HG03066 (cell line): ENCODE data around the gene CPEB4.

Experiments
- ATAC-seq: cut with Tn5 transposase; IDR thresholded peaks from one replicate; pipeline ENCODE4 v1.9.1; 2021; ENCODE audit warnings: low read depth; ENCODE audit not compliant: unreplicated experiment

The CPEB4 gene

GRCh38 chr5:173940269-173940668 is 52.1 kb downstream of the CPEB4 start:
- no peak for ATAC-seq

GRCh38 chr5:173941102-173941501 is 53.0 kb downstream of the CPEB4 start:
- ATAC-seq, result no peak

- ATAC-seq, result no peak
These were observed 53.7 kb downstream of the CPEB4 start for GRCh38 chr5:173941758-173942401.

GRCh38 chr5:173944511-173944910 is 56.4 kb downstream of the CPEB4 start:
- ATAC-seq, result no peak

- no peak for ATAC-seq
These were observed 57.0 kb downstream of the CPEB4 start for GRCh38 chr5:173945160-173945559.

- ATAC-seq, result no peak
These were observed 58.2 kb downstream of the CPEB4 start for GRCh38 chr5:173946323-173946722.

GRCh38 chr5:173950829-173951228 is 62.7 kb downstream of the CPEB4 start:
- ATAC-seq, result no peak

GRCh38 chr5:173953528-173954090 is 65.5 kb downstream of the CPEB4 start:
- ATAC-seq, result no peak

GRCh38 chr5:173954671-173955521 is 66.7 kb downstream of the CPEB4 start:
- ATAC-seq, result no peak

GRCh38 chr5:173960986-173961385 is 72.8 kb downstream of the CPEB4 start:
- ATAC-seq, result no peak

- ATAC-seq, result no peak
These were observed 73.3 kb downstream of the CPEB4 start for GRCh38 chr5:173961418-173961817.

GRCh38 chr5:173962436-173962972 is 74.4 kb downstream of the CPEB4 start:
- no peak for ATAC-seq

- ATAC-seq, result no peak
These were observed 75.2 kb downstream of the CPEB4 start for GRCh38 chr5:173963182-173963838.

- no peak for ATAC-seq
These were observed 75.8 kb downstream of the CPEB4 start for GRCh38 chr5:173963867-173964441.

- ATAC-seq, result no peak
These were observed 76.4 kb downstream of the CPEB4 start for GRCh38 chr5:173964506-173964905.

- no peak for ATAC-seq
These were observed 79.1 kb downstream of the CPEB4 start for GRCh38 chr5:173967241-173967640.

GRCh38 chr5:173968154-173968797 is 80.1 kb downstream of the CPEB4 start:
- no peak for ATAC-seq

GRCh38 chr5:173969167-173970049 is 81.3 kb downstream of the CPEB4 start:
- no peak for ATAC-seq
